Stimulated activated CD8-positive, alpha-beta memory T cell treated with anti-CD3 and anti-CD28 coated beads, Interleukin-4, amount 100 ng/mL, for 4 hours (primary cell): ENCODE results near the gene ATP8B4.

Source experiments
- DNase-seq, 2 donors: peaks; one replicate each; pipeline ENCODE4 v3.0.0-alpha.2; 2020; ENCODE audit warnings: low read depth in 2 of 2, low spot score in 1 of 2

Gene ATP8B4

DNA sequence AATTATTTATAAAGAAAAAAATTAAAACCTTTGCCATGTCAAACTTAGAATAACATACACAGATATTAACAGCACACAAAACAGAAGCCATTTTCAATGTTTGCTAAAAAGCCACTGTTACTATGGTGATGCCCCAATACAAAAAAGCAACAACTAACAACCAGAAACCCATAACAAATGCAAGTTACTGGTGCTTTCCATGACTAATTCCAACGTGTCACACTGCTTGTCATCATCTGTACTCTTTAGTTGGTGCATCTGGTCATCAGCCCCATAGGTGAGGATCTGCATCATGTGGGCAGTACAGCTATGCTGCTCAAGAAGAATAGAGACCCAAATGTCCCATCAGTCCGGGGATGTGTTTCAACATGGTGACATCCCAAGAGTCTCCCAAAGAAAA lies 52.8 kb downstream of the ATP8B4 start:
- no peak for DNase-seq

GRCh38 chr15:50065279-50065678 lies 53.8 kb downstream of the ATP8B4 start:
- no peak for DNase-seq

- DNase-seq, result no peak
These were observed 54.4 kb downstream of the ATP8B4 start for GRCh38 chr15:50064673-50065072.

DNA sequence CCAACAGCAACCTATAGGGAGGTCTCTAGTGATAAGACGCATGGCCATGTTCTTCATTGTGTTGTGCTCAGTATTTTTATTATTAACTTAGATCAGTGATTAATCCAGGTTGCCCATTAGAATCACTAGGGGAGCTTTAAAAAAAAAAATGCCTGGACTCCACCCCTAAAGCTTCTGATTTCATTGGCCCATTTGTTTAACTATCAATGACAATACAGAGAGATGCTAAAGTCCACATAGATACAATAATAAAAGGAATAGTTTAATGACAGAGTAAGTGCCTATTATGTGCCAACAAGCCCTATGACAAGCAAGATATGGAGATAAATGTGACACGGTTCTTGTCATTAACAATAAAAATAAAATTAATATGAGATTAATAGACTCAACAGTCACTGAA lies 55.8 kb downstream of the ATP8B4 start:
- DNase-seq, result no peak

DNA sequence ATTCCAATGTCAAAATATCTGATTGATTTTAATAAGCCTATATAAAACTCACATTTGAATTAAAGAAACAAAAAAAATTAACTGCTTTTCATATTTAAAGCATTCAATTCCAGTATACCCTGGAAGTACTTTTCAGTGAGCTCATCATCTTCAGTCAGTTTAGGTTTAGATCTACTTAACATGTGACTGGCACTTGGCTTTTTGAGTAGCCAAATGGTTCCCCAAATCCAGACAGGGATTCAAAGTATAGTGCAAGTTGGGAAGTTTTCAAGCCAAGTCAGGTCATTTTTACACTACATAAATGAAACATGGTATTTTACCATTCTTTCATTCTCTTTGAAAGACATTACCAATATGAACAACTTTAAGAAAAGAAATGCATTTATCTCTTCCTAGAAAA lies 57.5 kb downstream of the ATP8B4 start:
- no peak for DNase-seq

- DNase-seq, result no peak
These were observed 59.1 kb downstream of the ATP8B4 start for GRCh38 chr15:50059883-50060282.

DNA sequence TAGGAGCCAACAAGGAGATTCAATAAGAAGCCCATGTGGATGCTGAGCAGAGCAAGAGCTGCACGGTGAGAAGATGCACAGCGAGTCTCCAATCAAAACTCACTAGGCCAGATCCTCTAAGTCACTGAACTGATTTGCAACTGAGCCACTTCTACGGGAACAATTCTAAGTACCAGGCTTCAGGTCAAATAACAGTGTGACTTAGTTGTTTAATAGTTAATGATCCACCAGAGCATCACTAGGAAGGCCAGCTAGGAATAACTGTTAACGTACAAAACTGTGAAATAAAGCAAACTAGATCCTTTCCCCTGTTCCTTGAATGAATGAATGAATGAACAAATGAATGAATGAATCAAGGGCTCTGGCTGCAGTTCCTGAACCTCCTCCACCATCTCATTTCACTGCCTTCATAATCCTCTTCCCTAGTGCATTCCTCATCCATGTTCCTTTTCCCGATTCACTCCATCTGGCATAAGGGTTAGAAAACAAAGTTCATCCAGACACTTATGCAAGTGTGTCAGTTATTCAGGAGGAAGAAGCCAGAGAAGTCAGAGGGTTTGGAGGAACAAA lies 59.7 kb downstream of the ATP8B4 start:
- DNase-seq, result no peak

DNA sequence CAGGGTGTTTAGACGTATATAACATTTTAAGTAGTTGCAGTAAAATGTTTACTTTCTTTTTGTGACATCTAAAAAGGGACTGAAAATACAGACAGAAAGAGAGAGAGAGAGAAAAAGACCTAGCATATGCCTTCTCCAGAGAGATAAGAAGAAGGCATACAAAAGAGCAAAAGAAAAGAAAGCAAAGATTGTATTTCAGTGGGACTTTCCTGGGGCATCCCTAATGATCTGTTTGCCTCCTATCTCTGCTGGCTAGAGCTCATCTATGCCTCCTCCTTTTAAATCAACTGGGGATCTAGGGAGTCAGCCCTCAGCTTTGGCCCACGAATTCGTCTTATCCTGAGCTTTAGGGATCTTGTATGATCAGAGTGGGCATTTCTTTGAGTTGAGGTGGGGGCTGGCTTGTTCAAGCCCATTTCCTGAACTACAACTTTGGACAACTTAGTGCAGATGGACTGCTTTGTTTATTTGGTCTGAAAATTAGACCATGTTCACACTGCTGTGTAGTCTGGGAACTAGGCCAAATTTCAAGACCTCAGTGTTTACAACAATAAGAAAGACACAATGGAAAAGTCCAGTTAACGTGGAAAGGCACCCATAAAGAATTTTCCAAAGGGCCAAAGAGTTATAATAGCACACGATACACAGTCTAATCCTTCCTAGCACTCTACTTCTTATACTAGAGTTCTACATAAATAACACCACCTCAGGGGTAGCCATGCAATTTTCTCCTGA lies 61.0 kb downstream of the ATP8B4 start:
- DNase-seq, result no peak

- DNase-seq, result no peak
These were observed 61.8 kb downstream of the ATP8B4 start for GRCh38 chr15:50057196-50057595.

DNA sequence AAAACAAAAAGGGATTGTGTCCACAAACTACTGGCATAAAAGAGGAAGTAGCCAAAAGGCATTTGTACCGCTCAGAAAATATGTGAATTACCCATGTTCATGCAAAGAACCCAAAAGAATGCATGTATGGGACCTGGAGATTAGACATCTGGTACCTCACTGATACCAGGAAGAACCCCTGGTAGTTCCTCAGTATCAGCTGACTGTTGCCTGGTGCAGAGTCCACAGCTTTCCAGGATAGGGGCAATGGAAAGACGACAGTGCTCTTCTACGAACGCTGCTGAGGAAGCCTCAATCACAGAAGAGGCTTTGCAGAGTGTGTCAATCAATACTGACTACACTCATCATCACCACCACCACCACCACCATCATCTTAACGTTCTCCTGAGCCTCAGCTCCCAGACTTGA lies 63.3 kb downstream of the ATP8B4 start:
- no peak for DNase-seq

DNA sequence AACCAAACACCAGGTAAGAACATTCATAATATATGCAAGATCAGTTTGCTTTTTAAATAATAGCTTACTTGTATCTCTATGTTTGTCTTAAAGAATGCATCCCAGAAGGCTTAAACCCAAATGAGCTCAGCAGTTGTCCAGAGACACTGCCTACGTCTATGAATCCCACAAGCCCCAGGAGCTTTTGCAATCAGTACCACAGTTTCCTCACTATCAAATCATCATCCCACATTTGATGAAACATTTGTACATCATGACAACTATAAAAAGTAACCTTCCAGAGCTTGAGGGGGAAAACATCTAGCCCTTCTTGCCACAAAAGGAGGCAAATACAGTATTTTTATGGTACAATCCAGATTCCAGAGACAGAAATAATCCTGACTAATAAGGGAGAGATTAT lies 63.7 kb downstream of the ATP8B4 start:
- DNase-seq, result no peak

- no peak for DNase-seq
These were observed 65.8 kb downstream of the ATP8B4 start for GRCh38 chr15:50053055-50053856.

- no peak for DNase-seq
These were observed 67.1 kb downstream of the ATP8B4 start for GRCh38 chr15:50051811-50052419.

GRCh38 chr15:50050986-50051743 lies 67.9 kb downstream of the ATP8B4 start:
- DNase-seq, result no peak

DNA sequence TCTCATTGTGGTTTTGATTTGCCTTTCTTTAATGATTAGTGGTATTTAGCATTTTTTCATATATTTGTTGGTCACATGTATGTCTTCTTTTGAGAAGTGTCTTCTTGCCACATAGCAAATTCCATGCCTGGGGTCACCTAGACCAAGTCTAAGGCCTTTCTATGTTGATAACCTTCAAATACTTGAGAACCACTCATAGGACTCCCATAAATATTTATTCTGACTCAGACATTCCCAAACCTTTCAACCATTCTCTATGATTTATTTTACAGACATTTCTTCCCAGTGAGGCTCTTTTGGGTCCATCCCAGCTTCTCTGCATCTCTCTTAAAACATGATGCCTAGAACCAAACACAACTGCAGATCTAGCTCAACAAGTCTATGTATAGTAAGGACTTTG lies 69.2 kb downstream of the ATP8B4 start:
- no peak for DNase-seq

DNA sequence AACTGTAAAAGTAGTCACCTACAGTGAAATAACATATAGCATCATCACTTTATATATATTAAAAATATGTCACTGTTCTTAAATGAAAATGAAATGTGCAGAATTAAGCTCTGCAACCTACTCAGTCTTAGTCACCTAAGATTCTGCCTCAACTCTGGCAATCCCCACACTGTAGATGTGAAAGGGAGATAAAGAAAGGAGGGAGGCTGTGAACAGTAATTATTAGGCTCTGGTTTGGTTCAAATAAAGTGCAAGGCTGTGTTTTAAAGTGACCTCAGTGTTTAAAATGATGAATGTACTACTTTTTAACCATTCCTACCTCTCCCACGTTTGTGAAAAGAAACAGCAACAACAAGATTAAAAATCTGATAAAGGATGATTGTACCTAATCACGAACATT lies 72.2 kb downstream of the ATP8B4 start:
- DNase-seq, result no peak

GRCh38 chr15:50046159-50046558 lies 72.9 kb downstream of the ATP8B4 start:
- no peak for DNase-seq

DNA sequence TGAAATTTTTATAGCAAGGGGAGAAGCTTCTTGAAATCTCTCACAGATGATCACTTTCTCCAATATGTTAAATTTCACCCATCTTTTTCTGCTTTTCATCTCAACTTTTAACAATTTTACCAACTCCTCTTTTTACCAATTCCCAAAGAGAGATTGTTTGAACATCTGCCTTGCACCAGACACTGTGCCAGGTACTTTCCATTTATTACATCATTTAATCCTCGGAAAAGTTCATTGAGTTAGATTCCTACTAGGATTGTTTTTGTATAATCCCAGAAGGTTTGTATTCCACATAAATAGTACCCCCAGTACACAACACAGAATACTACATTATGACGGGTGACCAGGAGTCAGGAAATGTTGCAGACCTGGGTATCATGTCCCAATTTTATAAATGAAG lies 74.1 kb downstream of the ATP8B4 start:
- no peak for DNase-seq

DNA sequence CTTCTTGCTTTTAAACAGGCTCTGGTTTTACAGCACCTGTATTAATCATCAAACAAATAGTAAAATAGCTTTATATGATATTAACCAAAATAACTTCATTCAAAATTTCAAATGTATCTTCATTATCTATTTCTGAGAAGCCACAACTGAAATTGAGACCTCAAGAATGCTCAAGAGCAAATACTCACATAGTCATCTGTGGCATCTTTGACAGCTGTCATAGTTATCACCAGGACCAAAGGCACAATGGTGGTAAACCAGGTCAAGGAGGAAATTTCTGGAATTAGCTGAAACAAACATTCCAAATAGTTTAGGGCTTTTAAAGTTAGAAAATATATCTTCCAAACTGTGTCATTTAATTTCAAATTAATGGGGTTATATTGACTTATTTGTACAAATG lies 74.6 kb downstream of the ATP8B4 start:
- no peak for DNase-seq

DNA sequence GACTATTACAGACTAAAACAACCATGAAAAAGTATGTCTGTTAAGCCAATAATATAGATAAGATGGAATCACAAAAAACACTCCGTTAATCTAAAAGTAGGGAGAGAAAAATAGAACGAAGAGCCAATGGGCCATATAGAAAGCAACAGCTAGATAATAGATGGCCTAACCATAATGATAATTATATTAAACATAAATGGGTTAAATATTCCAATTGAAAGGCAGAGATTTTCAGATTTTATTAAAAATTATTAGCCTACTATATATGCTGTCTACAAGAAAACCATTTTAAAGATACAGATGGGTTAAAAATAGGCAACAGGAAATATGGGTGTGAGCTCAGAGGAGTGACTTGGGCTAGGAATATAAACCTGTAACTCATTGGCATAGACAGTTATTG lies 76.3 kb downstream of the ATP8B4 start:
- no peak for DNase-seq

- no peak for DNase-seq
These were observed 88.6 kb downstream of the ATP8B4 start for GRCh38 chr15:50030456-50030855.
